Measurements from ENCODE around the gene SYP.

DNA sequence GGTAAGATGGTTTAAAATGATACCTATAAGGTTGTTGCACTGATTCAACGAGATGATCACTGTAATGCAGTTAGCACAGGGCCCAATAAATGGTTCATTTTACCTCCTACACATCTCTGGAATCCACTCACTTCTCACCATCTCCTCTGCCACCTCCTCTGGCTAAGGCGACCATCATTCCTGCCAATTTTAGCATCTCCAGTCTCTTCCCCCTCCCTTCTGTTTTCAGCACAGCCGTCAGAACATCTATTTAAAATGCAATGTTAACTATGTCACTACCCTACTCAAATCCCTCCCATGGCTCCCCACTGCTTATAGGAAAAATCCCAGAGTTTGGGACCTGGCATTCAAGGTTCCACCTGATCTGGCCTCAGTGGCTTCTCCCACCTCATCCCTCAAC is 3.5 kb upstream of the SYP start:
- TF ChIP-seq, protein P1, sequence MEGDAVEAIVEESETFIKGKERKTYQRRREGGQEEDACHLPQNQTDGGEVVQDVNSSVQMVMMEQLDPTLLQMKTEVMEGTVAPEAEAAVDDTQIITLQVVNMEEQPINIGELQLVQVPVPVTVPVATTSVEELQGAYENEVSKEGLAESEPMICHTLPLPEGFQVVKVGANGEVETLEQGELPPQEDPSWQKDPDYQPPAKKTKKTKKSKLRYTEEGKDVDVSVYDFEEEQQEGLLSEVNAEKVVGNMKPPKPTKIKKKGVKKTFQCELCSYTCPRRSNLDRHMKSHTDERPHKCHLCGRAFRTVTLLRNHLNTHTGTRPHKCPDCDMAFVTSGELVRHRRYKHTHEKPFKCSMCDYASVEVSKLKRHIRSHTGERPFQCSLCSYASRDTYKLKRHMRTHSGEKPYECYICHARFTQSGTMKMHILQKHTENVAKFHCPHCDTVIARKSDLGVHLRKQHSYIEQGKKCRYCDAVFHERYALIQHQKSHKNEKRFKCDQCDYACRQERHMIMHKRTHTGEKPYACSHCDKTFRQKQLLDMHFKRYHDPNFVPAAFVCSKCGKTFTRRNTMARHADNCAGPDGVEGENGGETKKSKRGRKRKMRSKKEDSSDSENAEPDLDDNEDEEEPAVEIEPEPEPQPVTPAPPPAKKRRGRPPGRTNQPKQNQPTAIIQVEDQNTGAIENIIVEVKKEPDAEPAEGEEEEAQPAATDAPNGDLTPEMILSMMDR (IDR thresholded peaks at IDR 0.05): no peak
- TF ChIP-seq EP300 (IDR thresholded peaks at IDR 0.05) (no peak), POLR2AphosphoS5 (IDR thresholded peaks at IDR 0.05) (no peak)

All from suprapubic skin (tissue), 4 donors.